DOHH2 (cell line): Measurements from ENCODE around the gene OR2T4.

Experiments
- EZH2phosphoT487 ChIP-seq: fragments of 200-600 bp; sonication (generic); IDR thresholded peaks from 2 replicates; pipeline ENCODE4 v1.6.1; 2017; ENCODE audit warnings: borderline replicate concordance, mild to moderate bottlenecking, antibody characterized with exemption, low read length, moderate library complexity, mixed read lengths
- TF ChIP-seq, protein P1 (sequence below): fragments of 200-600 bp; sonication (generic); IDR thresholded peaks from one replicate; pipeline ENCODE4 v1.5.1; 2014; ENCODE audit warnings: antibody characterized with exemption, mild to moderate bottlenecking, low read depth, low read length; ENCODE audit not compliant: poor library complexity, severe bottlenecking

DNA sequence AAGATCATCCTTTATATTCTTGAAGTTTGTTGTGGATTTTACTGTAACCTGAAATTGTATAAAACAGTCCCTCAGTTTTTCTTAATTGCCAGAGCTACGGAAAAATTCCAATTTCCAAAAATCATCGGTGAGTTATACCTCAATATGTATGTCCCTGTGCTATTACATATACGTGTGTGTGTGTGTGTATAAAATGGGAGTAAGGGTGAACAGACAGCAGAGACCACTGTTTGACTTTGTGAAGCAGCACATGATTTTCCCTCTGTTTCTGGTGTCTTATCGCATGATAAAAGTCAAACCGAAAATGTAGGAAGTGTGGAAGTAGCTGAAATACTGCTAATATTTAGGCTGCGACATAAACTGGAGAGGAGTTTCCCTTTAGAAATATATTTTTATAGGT, 42.6 kb downstream of the OR2T4 start:
- TF ChIP-seq, protein P1, sequence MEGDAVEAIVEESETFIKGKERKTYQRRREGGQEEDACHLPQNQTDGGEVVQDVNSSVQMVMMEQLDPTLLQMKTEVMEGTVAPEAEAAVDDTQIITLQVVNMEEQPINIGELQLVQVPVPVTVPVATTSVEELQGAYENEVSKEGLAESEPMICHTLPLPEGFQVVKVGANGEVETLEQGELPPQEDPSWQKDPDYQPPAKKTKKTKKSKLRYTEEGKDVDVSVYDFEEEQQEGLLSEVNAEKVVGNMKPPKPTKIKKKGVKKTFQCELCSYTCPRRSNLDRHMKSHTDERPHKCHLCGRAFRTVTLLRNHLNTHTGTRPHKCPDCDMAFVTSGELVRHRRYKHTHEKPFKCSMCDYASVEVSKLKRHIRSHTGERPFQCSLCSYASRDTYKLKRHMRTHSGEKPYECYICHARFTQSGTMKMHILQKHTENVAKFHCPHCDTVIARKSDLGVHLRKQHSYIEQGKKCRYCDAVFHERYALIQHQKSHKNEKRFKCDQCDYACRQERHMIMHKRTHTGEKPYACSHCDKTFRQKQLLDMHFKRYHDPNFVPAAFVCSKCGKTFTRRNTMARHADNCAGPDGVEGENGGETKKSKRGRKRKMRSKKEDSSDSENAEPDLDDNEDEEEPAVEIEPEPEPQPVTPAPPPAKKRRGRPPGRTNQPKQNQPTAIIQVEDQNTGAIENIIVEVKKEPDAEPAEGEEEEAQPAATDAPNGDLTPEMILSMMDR: peak; percentile 47
- TF ChIP-seq EZH2phosphoT487: no peak
